ENCODE measurements around the gene TBCK. TPM values are rescaled to one million over a fixed set of nuclear protein-coding genes. Genes with fewer than 3 reads are reported as not detected.

The TBCK gene
- total and polyA plus RNA-seq, 2 donors (not counting 3 experiments of a cell fraction or from before 2014, with no cell fraction given): 18.2 to 38.6 TPM

DNA sequence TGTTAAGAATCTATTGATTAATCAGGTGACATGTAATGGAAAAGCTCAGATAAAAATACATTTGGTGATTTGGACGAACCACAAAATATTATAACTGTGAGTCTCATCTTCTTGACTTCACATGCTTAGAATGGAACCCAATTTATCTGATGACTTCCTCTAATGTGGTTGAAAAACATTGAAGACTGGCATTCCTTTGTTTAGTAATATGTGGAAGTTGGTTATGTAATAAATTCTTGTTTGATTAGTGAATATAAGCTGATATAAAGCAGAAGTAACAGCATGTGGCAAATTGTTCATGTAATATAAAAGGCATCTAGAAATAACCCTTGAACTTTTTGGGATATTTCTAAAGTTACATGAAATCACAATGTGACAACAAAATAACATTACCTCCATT is 42.9 kb upstream of the TBCK start:
- ChIA-PET POLR2A (no interaction called here), CTCF (interaction anchor here (1.3 kb wide), 1 partner anchor 93 kb away, joined by 3 read pairs; no protein-coding TSS in a partner anchor)
- intact Hi-C loops (cut with micrococcal nuclease): no loop called here
- no peaks in the 10 kb centered on the region for H3K9me1 ChIP-seq (replicated peaks; ENCODE audit: control insufficient read depth, extremely low read depth, insufficient read depth, low read length)
- BruUV-seq (replicated peaks): no TSS peak
- no peaks in the 10 kb centered on the region for H4K20me1 ChIP-seq (replicated peaks; ENCODE audit: control insufficient read depth, extremely low read depth, insufficient read depth, low read length)
- no peaks in the 10 kb centered on the region for H3K36me3 ChIP-seq (ENCODE audit: control insufficient read depth in 2 of 2, extremely low read depth in 1 of 2, insufficient read depth in 2 of 2, low read length in 2 of 2)
- dilution Hi-C loops (cut with MboI; ENCODE audit: extremely low pct_ligation_motif_present, low sequenced_read_pairs): no loop called here
- DNase-seq (ENCODE audit: low read depth, low spot score) (no peak), FAIRE-seq (no peak)
- no peaks in the 10 kb centered on the region for H3K9me3 ChIP-seq (replicated peaks; ENCODE audit: control insufficient read depth, insufficient read depth, low read length)
- no peak overlapping the region for H3K27ac ChIP-seq (ENCODE audit: insufficient read depth, low read depth, low read length)
- H3K4me3 ChIP-seq (replicated peaks in 1 of 3; ENCODE audit: insufficient read depth in 1 of 3, low read depth in 1 of 3, low read length in 3 of 3): no peak overlapping the region
- no peaks in the 10 kb centered on the region for H3K79me2 ChIP-seq (ENCODE audit: control insufficient read depth, insufficient read depth, low read length)
- H2AFZ ChIP-seq (ENCODE audit: low read depth, low read length): no peak overlapping the region
- H3K4me2 ChIP-seq (ENCODE audit: insufficient read depth, low read length): no peak overlapping the region
- no peak overlapping the region for H3K9ac ChIP-seq (replicated peaks; ENCODE audit: extremely low read depth, insufficient read depth, low read length)
- no peaks in the 10 kb centered on the region for H3K4me1 ChIP-seq (ENCODE audit: control insufficient read depth, extremely low read depth, insufficient read depth, low read length)
- TF ChIP-seq, protein P1, sequence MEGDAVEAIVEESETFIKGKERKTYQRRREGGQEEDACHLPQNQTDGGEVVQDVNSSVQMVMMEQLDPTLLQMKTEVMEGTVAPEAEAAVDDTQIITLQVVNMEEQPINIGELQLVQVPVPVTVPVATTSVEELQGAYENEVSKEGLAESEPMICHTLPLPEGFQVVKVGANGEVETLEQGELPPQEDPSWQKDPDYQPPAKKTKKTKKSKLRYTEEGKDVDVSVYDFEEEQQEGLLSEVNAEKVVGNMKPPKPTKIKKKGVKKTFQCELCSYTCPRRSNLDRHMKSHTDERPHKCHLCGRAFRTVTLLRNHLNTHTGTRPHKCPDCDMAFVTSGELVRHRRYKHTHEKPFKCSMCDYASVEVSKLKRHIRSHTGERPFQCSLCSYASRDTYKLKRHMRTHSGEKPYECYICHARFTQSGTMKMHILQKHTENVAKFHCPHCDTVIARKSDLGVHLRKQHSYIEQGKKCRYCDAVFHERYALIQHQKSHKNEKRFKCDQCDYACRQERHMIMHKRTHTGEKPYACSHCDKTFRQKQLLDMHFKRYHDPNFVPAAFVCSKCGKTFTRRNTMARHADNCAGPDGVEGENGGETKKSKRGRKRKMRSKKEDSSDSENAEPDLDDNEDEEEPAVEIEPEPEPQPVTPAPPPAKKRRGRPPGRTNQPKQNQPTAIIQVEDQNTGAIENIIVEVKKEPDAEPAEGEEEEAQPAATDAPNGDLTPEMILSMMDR (IDR thresholded peaks at IDR 0.05; ENCODE audit: extremely low read depth in 1 of 2, insufficient read depth in 1 of 2, low read depth in 1 of 2, low read length in 2 of 2): no peak
- no peak for TF ChIP-seq POLR2AphosphoS5 (IDR thresholded peaks at IDR 0.05; ENCODE audit: insufficient read depth, low read depth, low read length)
- TF ChIP-seq GATA2 (IDR thresholded peaks at IDR 0.05; ENCODE audit: insufficient read depth, insufficient read length, low read depth, low read length): no peak
- TF ChIP-seq JUN (IDR thresholded peaks at IDR 0.05; ENCODE audit: borderline replicate concordance, insufficient read depth, insufficient read length, low read depth): no peak
- TF ChIP-seq POLR2A (IDR thresholded peaks at IDR 0.05; ENCODE audit: low read depth, low read length): no peak
- TF ChIP-seq EZH2 (IDR thresholded peaks at IDR 0.05; ENCODE audit: borderline replicate concordance, low read depth, low read length, severe bottlenecking): no peak
- no peak for TF ChIP-seq FOS (IDR thresholded peaks at IDR 0.05; ENCODE audit: borderline replicate concordance, insufficient read depth, low read length)
- TF ChIP-seq, protein P2, sequence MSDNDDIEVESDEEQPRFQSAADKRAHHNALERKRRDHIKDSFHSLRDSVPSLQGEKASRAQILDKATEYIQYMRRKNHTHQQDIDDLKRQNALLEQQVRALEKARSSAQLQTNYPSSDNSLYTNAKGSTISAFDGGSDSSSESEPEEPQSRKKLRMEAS (IDR thresholded peaks at IDR 0.05; ENCODE audit: insufficient read depth, insufficient read length): no peak
- no peak for TF ChIP-seq MYC (IDR thresholded peaks at IDR 0.05; ENCODE audit: low read depth, low read length)
- no peaks in the 10 kb centered on the region for H3K27me3 ChIP-seq (ENCODE audit: control insufficient read depth in 2 of 2, insufficient read depth in 2 of 2, low read length in 2 of 2)
